ENCODE data around the gene ZBED5. TPM values are rescaled to one million over a fixed set of nuclear protein-coding genes. Genes with fewer than 3 reads are reported as not detected.
A peak's percentile ranks its signal among the peaks of the same experiment; 100 is the strongest.

The ZBED5 gene
- total and polyA plus RNA-seq, 9 of the 15 experiments (the other 6 are each of a cell fraction or from before 2014, with no cell fraction given), result 12.4 to 70.7 (median 26.8) TPM

DNA sequence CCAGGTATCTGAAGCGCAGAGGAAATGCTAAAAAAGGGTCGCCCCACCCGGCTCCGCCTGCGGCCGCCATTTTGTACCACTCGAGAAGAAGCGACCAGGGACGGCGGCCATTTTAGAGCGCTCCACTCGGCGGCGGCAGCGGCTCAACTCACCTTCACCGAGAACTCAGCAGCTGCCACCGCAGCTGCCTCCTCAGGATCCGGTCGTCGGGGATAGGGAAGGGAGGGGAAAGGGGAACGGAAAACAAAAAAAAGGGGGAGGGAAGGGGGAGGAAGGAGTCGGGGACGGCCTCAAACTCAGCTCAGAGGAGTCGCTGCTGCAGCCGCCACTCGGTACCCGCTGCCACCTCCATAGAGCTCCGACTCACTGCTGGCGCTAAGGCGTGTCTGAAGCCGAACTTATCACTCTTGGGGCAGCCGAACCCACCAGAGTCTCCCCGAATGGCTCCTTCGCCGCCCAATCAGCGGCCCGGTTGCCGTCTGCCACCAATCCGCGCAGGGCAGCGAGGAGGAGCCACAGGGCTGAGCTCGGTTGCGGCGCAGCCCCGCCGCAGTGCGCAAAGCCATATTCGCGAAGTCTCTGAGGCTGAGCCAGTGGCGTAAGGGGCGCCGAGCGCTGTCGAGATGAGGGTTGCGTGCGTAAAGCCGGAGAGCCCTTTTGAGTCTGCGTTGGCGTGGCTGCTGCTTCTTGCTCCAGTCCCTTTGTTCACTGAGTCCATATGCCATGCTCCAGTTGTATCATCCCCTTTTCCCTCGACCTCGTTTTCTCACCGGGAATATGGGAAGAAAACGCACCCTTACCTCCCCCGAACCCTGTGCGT is 49.1 kb downstream of the ZBED5 start, which contains the start of gene EIF4G2 (continued):
- peak; percentile 66 for TF ChIP-seq NFYB (IDR thresholded peaks at IDR 0.05; ENCODE audit: extremely low read depth, insufficient read length)
- TF ChIP-seq EP400 (IDR thresholded peaks at IDR 0.05), result peak; percentile 96
- TF ChIP-seq CREBBP (IDR thresholded peaks at IDR 0.05; ENCODE audit: low read depth, low read length), result no peak
- no peak for TF ChIP-seq ZNF589 (CRISPR knock-in tag; IDR thresholded peaks at IDR 0.05; ENCODE audit: low read depth)
- 0 out of 2 replicates have a peak, but pooled peaks have one; percentile 43 for TF ChIP-seq ZNF436 (CRISPR knock-in tag; IDR thresholded peaks at IDR 0.05)
- no peak for TF ChIP-seq ZNF184 (CRISPR knock-in tag; IDR thresholded peaks at IDR 0.05)
- no peak for TF ChIP-seq CBX8 (IDR thresholded peaks at IDR 0.05; ENCODE audit: borderline replicate concordance, extremely low read depth, low read depth, low read length, poor library complexity, severe bottlenecking)
- TF ChIP-seq CAMTA2 (CRISPR knock-in tag; conservative IDR thresholded peaks at IDR 0.05), result no peak
- TF ChIP-seq ZNF583 (CRISPR knock-in tag; IDR thresholded peaks at IDR 0.05), result no peak
- no peak for TF ChIP-seq ZNF408 (CRISPR knock-in tag; IDR thresholded peaks at IDR 0.05; ENCODE audit: low read depth)
- TF ChIP-seq, protein P1, sequence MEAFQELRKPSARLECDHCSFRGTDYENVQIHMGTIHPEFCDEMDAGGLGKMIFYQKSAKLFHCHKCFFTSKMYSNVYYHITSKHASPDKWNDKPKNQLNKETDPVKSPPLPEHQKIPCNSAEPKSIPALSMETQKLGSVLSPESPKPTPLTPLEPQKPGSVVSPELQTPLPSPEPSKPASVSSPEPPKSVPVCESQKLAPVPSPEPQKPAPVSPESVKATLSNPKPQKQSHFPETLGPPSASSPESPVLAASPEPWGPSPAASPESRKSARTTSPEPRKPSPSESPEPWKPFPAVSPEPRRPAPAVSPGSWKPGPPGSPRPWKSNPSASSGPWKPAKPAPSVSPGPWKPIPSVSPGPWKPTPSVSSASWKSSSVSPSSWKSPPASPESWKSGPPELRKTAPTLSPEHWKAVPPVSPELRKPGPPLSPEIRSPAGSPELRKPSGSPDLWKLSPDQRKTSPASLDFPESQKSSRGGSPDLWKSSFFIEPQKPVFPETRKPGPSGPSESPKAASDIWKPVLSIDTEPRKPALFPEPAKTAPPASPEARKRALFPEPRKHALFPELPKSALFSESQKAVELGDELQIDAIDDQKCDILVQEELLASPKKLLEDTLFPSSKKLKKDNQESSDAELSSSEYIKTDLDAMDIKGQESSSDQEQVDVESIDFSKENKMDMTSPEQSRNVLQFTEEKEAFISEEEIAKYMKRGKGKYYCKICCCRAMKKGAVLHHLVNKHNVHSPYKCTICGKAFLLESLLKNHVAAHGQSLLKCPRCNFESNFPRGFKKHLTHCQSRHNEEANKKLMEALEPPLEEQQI (IDR thresholded peaks at IDR 0.05), result peak; percentile 89
- TF ChIP-seq MECOM (CRISPR knock-in tag; IDR thresholded peaks at IDR 0.05), result no peak
- TF ChIP-seq, protein P2, sequence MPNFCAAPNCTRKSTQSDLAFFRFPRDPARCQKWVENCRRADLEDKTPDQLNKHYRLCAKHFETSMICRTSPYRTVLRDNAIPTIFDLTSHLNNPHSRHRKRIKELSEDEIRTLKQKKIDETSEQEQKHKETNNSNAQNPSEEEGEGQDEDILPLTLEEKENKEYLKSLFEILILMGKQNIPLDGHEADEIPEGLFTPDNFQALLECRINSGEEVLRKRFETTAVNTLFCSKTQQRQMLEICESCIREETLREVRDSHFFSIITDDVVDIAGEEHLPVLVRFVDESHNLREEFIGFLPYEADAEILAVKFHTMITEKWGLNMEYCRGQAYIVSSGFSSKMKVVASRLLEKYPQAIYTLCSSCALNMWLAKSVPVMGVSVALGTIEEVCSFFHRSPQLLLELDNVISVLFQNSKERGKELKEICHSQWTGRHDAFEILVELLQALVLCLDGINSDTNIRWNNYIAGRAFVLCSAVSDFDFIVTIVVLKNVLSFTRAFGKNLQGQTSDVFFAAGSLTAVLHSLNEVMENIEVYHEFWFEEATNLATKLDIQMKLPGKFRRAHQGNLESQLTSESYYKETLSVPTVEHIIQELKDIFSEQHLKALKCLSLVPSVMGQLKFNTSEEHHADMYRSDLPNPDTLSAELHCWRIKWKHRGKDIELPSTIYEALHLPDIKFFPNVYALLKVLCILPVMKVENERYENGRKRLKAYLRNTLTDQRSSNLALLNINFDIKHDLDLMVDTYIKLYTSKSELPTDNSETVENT (CRISPR knock-in tag; IDR thresholded peaks at IDR 0.05), result peak; percentile 76; the same call in 1 of the 2 replicates
- TF ChIP-seq, protein P3, sequence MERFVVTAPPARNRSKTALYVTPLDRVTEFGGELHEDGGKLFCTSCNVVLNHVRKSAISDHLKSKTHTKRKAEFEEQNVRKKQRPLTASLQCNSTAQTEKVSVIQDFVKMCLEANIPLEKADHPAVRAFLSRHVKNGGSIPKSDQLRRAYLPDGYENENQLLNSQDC (CRISPR knock-in tag; IDR thresholded peaks at IDR 0.05), result peak; percentile 87; the same call in 1 of the 2 replicates
- TF ChIP-seq SIRT6 (IDR thresholded peaks at IDR 0.05; ENCODE audit: low read depth, low read length), result no peak
- TF ChIP-seq ZNF41 (CRISPR knock-in tag; conservative IDR thresholded peaks at IDR 0.05), result no peak
- peak; percentile 94 for TF ChIP-seq RBM39 (optimal IDR thresholded peaks at IDR 0.05; ENCODE audit: low read depth, low read length)
